ENCODE results near the gene SF1.

The SF1 gene

GRCh38 chr11:64742087-64742888, 36.1 kb downstream of the SF1 start:
- TF ChIP-seq, protein P1, sequence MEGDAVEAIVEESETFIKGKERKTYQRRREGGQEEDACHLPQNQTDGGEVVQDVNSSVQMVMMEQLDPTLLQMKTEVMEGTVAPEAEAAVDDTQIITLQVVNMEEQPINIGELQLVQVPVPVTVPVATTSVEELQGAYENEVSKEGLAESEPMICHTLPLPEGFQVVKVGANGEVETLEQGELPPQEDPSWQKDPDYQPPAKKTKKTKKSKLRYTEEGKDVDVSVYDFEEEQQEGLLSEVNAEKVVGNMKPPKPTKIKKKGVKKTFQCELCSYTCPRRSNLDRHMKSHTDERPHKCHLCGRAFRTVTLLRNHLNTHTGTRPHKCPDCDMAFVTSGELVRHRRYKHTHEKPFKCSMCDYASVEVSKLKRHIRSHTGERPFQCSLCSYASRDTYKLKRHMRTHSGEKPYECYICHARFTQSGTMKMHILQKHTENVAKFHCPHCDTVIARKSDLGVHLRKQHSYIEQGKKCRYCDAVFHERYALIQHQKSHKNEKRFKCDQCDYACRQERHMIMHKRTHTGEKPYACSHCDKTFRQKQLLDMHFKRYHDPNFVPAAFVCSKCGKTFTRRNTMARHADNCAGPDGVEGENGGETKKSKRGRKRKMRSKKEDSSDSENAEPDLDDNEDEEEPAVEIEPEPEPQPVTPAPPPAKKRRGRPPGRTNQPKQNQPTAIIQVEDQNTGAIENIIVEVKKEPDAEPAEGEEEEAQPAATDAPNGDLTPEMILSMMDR (conservative IDR thresholded peaks at IDR 0.05; ENCODE audit: low read length), result no peak
- peak overlapping the region; percentile 57 for H3K4me3 ChIP-seq (ENCODE audit: low read length)
- no peak for DNase-seq (ENCODE audit: low read depth)

- no peak overlapping the region for H3K4me3 ChIP-seq (ENCODE audit: low read length)
- TF ChIP-seq, protein P1 (conservative IDR thresholded peaks at IDR 0.05; ENCODE audit: low read length), result no peak
- DNase-seq (ENCODE audit: low read depth), result no peak
Observed at GRCh38 chr11:64741375-64742086, 36.8 kb downstream of the SF1 start.

GRCh38 chr11:64739871-64740270, 38.5 kb downstream of the SF1 start:
- DNase-seq (ENCODE audit: low read depth), result no peak
- TF ChIP-seq, protein P1 (conservative IDR thresholded peaks at IDR 0.05; ENCODE audit: low read length), result no peak
- no peak overlapping the region for H3K4me3 ChIP-seq (ENCODE audit: low read length)

DNA sequence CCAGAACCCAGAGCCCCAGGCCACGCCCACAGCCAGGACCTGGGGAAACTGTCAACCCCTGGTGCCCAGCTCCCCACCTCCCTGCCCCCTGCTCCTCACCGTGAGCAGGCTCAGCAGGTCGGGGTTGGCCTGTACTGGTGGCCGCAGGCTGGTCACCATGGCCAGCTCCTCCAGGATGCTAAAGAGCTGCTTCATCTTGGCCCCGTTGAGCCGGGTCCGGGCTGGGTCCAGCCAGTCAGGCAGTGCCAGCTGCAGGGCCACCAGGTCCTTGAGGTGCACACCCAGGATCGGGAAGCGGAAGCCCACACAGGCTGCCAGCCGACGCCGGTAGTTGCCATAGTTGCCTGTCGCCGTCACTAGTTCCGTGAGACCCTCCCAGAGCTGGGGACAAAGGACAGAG, 41.7 kb downstream of the SF1 start:
- H3K4me3 ChIP-seq (ENCODE audit: low read length), result no peak overlapping the region
- DNase-seq (ENCODE audit: low read depth), result no peak
- TF ChIP-seq, protein P1 (conservative IDR thresholded peaks at IDR 0.05; ENCODE audit: low read length), result no peak

DNA sequence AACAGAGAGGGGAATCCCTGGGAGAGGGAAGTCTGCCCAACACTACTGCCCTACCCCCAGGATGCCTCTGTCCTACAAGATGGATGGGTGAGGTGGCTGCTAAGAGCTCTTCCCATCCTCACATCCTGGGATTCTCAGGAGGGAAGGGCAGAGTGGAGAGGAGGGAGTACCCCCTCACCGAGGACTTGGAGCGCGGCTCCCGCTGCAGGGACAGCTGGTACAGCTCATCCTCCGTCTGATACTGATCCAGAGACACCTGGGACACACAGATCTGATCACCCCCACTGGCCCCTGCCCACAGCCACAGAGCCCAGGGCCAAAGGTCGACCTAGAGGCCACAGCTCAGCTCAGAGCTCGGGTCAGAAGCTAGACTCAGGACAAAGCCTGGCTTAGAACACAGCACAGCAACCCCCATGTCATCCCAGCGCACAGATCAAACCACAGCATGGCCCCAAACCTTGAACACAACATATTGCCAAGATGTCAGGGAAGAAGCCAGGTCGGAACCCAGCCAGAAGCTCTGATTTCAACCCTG, 42.5 kb downstream of the SF1 start:
- DNase-seq (ENCODE audit: low read depth), result no peak
- no peak overlapping the region for H3K4me3 ChIP-seq (ENCODE audit: low read length)
- TF ChIP-seq, protein P1 (conservative IDR thresholded peaks at IDR 0.05; ENCODE audit: low read length), result no peak

DNA sequence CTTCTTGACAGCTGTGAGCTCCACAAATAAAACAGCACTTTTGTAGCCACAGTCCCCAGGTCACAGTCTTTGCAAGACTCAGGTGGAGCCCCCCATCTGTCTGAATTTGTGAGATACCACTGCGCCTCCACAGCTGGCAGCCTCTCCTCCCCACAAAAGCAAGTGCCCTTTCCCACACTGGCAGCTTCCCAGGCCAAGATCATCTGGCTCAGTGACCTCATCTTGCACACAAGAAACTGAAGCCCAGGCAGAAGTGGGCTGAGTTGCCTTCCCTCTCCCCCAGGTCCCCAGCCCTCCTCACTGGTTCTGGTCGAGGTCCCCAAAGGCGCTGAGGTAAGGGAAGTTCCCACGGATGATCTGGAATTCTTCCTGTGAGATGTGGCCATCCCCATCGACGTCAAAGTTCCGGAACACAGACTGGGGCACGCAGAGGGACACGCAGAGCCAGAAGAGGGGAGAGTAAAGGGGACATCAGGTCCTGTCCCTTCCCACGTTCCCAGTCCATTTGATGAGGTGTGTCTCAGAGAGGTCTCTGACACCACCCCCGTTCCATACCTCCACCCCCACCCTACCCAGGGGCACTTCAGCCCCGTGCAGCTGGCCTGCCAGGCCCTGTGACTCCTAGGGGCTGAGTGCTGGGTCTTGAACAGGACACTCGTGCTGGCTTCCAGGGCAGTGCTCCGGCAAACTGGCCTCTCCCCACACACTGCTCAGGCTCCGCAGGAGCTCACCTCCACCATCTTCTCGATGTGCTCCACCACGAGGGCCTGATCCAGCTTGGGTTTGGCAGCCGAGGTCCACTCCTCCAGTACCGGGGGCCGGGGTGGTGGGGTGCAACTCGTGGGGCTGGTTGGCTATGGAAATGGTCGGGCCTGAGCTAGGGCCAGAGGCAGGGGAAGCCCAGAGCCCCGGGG, 43.3 kb downstream of the SF1 start:
- DNase-seq (ENCODE audit: low read depth), result no peak
- no peak overlapping the region for H3K4me3 ChIP-seq (ENCODE audit: low read length)
- TF ChIP-seq, protein P1 (conservative IDR thresholded peaks at IDR 0.05; ENCODE audit: low read length), result no peak
